Measurements from ENCODE around the gene TMEM255B. TPM values are rescaled to one million over a fixed set of nuclear protein-coding genes. Genes with fewer than 3 reads are reported as not detected.

The TMEM255B gene
- total RNA-seq, 1 donor from 2014 or later, result 0.26 TPM

DNA sequence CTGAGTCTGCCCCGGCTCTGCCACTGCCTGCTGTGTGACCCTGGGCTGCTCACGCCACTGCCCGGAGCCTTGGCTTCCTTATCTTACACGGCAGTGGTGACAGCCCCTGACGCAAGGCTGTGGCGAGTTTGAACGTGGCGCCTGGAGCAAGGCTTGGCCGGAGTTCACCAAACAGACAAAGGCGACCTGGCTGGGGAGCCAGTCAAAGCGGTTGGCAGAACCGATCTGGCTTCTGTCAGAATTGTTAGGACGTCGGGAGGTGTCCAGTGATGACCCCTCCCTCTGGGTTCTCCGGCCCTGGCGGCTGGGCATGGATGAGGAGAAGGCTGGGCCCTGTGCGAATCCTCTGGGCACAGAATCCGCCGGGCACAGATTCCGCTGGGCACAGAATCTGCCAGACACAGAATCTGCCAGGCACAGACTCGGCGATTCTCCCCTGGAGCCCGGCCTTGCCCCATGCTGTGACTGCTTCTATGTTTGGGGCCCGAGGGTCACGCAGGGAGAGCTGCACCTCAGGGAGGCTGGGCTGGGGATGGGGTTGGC, 11.7 kb upstream of the TMEM255B start:
- Histone ChIP-seq H3K27me3 (no peaks in the 10 kb centered on the region), H3K4me1 (no peaks in the 10 kb centered on the region), H4K20me1 (ENCODE audit: low read depth) (no peaks in the 10 kb centered on the region), H3F3A (ENCODE audit: low read depth) (peaks cover 17% of the 10 kb centered on the region), H3K4me3 (no peak overlapping the region), H2AFZ (replicated peaks) (no peak overlapping the region), H3K9me3 (ENCODE audit: low read depth) (no peaks in the 10 kb centered on the region), H3K9ac (no peak overlapping the region), H3K79me2 (ENCODE audit: low read depth) (no peaks in the 10 kb centered on the region), H3K27ac (no peak overlapping the region), H3K36me3 (no peaks in the 10 kb centered on the region), H3K4me2 (no peak overlapping the region)
- peaks cover 23% of the 10 kb centered on the region for H3K27me3 Mint-ChIP-seq (ENCODE audit: insufficient read depth, low read depth)
- peaks cover 14% of the 10 kb centered on the region for H3K4me1 Mint-ChIP-seq
- H3K9me3 Mint-ChIP-seq, result peaks cover 14% of the 10 kb centered on the region
- TF ChIP-seq, protein P1, sequence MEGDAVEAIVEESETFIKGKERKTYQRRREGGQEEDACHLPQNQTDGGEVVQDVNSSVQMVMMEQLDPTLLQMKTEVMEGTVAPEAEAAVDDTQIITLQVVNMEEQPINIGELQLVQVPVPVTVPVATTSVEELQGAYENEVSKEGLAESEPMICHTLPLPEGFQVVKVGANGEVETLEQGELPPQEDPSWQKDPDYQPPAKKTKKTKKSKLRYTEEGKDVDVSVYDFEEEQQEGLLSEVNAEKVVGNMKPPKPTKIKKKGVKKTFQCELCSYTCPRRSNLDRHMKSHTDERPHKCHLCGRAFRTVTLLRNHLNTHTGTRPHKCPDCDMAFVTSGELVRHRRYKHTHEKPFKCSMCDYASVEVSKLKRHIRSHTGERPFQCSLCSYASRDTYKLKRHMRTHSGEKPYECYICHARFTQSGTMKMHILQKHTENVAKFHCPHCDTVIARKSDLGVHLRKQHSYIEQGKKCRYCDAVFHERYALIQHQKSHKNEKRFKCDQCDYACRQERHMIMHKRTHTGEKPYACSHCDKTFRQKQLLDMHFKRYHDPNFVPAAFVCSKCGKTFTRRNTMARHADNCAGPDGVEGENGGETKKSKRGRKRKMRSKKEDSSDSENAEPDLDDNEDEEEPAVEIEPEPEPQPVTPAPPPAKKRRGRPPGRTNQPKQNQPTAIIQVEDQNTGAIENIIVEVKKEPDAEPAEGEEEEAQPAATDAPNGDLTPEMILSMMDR (IDR thresholded peaks at IDR 0.05), result no peak
- no peak for TF ChIP-seq EZH2 (IDR thresholded peaks at IDR 0.05)
- no peak for TF ChIP-seq EZH2phosphoT487 (IDR thresholded peaks at IDR 0.05)
- DNase-seq (ENCODE audit: low spot score), result no peak
- no peak overlapping the region for H3K4me3 Mint-ChIP-seq
- no peak overlapping the region for H3K27ac Mint-ChIP-seq
- H3K36me3 Mint-ChIP-seq, result peaks cover 7% of the 10 kb centered on the region

DNA sequence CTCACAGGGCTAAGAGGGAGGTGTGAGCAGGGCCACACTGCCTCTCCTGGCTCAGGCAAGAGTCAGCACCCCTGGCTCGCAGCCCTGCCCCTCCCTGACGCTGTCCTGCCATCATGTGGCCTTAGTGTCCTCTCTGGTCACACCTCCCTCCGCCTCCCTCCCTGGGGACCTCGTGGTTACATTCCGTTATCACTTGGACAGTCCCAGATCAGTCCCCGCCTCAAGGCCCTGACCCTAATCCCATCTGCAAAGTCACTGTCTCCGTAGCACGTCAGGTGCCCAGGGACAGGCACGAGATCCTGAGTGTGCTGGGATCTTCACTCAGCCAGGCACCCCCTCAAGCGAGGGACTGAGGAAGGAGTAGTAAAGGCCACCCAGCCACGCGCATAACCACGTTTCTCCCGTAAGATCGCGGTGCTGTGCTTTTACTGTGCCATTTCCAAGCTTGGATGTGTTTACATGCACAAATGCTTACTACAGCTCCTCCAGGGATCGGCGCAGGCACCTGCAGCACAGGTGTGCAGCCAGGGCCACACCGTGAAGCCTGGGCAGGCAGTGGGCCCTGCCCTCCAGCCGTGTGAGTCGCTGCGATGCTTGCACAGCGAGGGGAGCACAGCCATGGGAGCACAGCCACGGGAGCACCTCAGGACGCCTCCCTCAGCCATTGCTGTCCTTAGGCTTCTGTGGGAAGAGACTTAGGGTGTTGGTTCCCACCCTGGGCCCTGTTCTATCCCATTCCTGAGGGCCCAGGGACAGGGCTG, 10.7 kb upstream of the TMEM255B start:
- DNase-seq (ENCODE audit: low spot score), result no peak
- Histone ChIP-seq H3K4me1 (no peaks in the 10 kb centered on the region), H3K27ac (no peak overlapping the region), H3K9ac (no peak overlapping the region), H4K20me1 (ENCODE audit: low read depth) (no peaks in the 10 kb centered on the region), H3K79me2 (ENCODE audit: low read depth) (no peaks in the 10 kb centered on the region), H3K27me3 (no peaks in the 10 kb centered on the region), H3K4me2 (no peak overlapping the region), H2AFZ (replicated peaks) (no peak overlapping the region), H3K4me3 (no peak overlapping the region), H3K9me3 (ENCODE audit: low read depth) (no peaks in the 10 kb centered on the region), H3F3A (ENCODE audit: low read depth) (peaks cover 17% of the 10 kb centered on the region), H3K36me3 (no peaks in the 10 kb centered on the region)
- no peak overlapping the region for H3K4me3 Mint-ChIP-seq
- TF ChIP-seq, protein P1 (IDR thresholded peaks at IDR 0.05), result no peak
- TF ChIP-seq EZH2 (IDR thresholded peaks at IDR 0.05), result no peak
- no peak for TF ChIP-seq EZH2phosphoT487 (IDR thresholded peaks at IDR 0.05)
- H3K27ac Mint-ChIP-seq, result peak overlapping the region; percentile 78
- peaks cover 14% of the 10 kb centered on the region for H3K4me1 Mint-ChIP-seq
- H3K27me3 Mint-ChIP-seq (ENCODE audit: insufficient read depth, low read depth), result peaks cover 26% of the 10 kb centered on the region
- H3K9me3 Mint-ChIP-seq, result peaks cover 16% of the 10 kb centered on the region
- peaks cover 7% of the 10 kb centered on the region for H3K36me3 Mint-ChIP-seq

DNA sequence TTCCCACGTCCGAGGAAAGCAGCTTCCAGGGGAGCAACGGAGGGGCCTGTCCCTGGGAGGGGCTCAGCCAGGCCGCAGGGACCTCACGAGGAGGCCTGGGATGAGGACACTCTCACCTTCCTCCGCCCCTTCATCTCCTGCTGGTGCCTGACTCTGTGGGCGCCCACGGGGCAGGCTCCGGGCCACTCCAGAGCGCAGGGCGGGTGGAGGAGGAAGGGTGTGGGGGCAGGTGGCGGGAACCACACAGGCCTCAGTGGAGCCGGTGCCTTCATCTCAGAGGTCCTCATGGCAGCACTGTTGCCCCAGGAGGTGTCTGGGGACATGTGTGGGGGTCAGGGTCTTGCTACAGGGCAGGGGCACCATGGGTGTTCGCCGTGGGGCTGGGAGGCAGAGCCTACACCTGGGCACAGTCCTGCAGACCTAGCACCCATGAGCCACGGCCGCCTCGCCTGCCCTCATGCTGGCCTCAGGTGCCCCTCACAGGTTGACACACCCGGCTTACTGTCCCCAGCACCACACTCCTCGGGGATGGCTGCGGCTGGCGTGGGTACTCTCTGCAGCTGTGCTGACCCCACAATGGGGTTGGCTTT, 10.1 kb upstream of the TMEM255B start:
- Histone ChIP-seq H2AFZ (replicated peaks) (no peak overlapping the region), H3K4me1 (no peaks in the 10 kb centered on the region), H4K20me1 (ENCODE audit: low read depth) (no peaks in the 10 kb centered on the region), H3K79me2 (ENCODE audit: low read depth) (no peaks in the 10 kb centered on the region), H3K36me3 (no peaks in the 10 kb centered on the region), H3K9me3 (ENCODE audit: low read depth) (no peaks in the 10 kb centered on the region), H3K4me2 (no peak overlapping the region), H3K9ac (no peak overlapping the region), H3K27ac (no peak overlapping the region), H3K27me3 (no peaks in the 10 kb centered on the region), H3K4me3 (no peak overlapping the region), H3F3A (ENCODE audit: low read depth) (peaks cover 17% of the 10 kb centered on the region)
- TF ChIP-seq, protein P1 (IDR thresholded peaks at IDR 0.05), result no peak
- TF ChIP-seq EZH2phosphoT487 (IDR thresholded peaks at IDR 0.05) (no peak), EZH2 (IDR thresholded peaks at IDR 0.05) (no peak)
- Mint-ChIP-seq H3K4me3 (no peak overlapping the region), H3K27ac (no peak overlapping the region), H3K36me3 (peaks cover 7% of the 10 kb centered on the region), H3K9me3 (peaks cover 16% of the 10 kb centered on the region), H3K4me1 (peaks cover 14% of the 10 kb centered on the region), H3K27me3 (ENCODE audit: insufficient read depth, low read depth) (peaks cover 26% of the 10 kb centered on the region)
- DNase-seq (ENCODE audit: low spot score), result no peak

Data from neural progenitor cell (in vitro differentiated cells).